Placental epithelial cell (primary cell): ENCODE measurements around the gene AP3S1. TPM values are rescaled to one million over a fixed set of nuclear protein-coding genes. Genes with fewer than 3 reads are reported as not detected.

Experiments used
- total RNA-seq: library from RNA; depleted of rRNA; stranded (reverse); fragments of >200 nt; gene quantifications from 2 replicates; pipeline ENCODE4 v1.2.3, GENCODE V29; 2012

AP3S1 gene
- total RNA-seq = 96.2 and 97.0 TPM in 2 replicates

GRCh38 chr5:115841382-115842088 lies at the start of gene AP3S1, which contains the start of gene ATG12:
Gene AP3S1 (plus strand): TSS chr5:115841935. CDS start chr5:115842038, 103 bp downstream.
Gene ATG12 (minus strand): TSS chr5:115841565. CDS start chr5:115841552, 13 bp downstream.

GRCh38 chr5:115816226-115817081 lies 25.3 kb upstream of the AP3S1 start, which contains the start of gene CDO1:
Gene CDO1 (minus strand): TSS chr5:115816659. CDS start chr5:115816397, 262 bp downstream.

DNA sequence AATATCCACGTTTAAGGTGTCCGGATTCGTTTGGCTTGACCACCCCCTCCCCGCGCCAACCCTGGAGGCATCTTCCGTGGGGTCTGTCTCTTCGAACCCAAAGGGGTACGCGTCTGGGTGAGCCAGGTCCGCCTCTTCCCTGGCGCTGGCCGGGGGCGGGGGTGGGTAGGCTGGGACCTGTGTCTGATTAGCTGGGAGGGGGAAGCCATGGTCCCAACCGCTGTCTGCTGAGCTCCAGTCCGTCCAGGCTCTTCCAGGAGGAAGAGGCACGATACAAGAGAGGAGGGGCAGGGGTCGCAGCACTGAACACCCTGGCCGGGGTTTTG lies 120.5 kb downstream of the AP3S1 start, which contains the start of gene LVRN:
LVRN (plus strand) TSS at position 237 of the 326 bp plus-strand sequence. CDS start 143 bp downstream, outside the sequence.

Other genes with a start within 250 kb of the AP3S1 start
- gene TICAM2, start 239.5 kb upstream of the AP3S1 start, total RNA-seq = 2.4 and 3.3 TPM in 2 replicates
- gene TMED7, start 215.9 kb upstream of the AP3S1 start, total RNA-seq = 82.1 and 209 TPM in 2 replicates
- gene CDO1, start 25.3 kb upstream of the AP3S1 start, total RNA-seq = 0.54 and 1.6 TPM in 2 replicates
- gene ATG12, start 370 bp upstream of the AP3S1 start, total RNA-seq = 56.1 and 62.9 TPM in 2 replicates
- under 0.01 TPM in 1 of 2 replicates, not detected in the other for gene LVRN, start 120.5 kb downstream of the AP3S1 start, total RNA-seq
- not detected in 2 replicates for gene ARL14EPL, start 190.5 kb downstream of the AP3S1 start, total RNA-seq
- 22.8 and 28.3 TPM in 2 replicates for gene COMMD10, start 243.1 kb downstream of the AP3S1 start, total RNA-seq